ENCODE measurements around the gene LZTS3. TPM values are rescaled to one million over a fixed set of nuclear protein-coding genes. Genes with fewer than 3 reads are reported as not detected.

Gene LZTS3
- total RNA-seq, 1 donor from 2014 or later = 7.7 TPM

Other genes with a start within 250 kb of the LZTS3 start
- not detected in 2 replicates for gene GNRH2, start 129.9 kb downstream of the LZTS3 start, total RNA-seq
- gene MRPS26, start 127.5 kb downstream of the LZTS3 start, total RNA-seq = 28.8 and 32.1 TPM in 2 replicates
- not detected in 2 replicates for gene OXT, start 101.9 kb downstream of the LZTS3 start, total RNA-seq
- not detected in 2 replicates for gene AVP, start 88.8 kb downstream of the LZTS3 start, total RNA-seq
- gene FASTKD5, start 13.7 kb downstream of the LZTS3 start, total RNA-seq = 13.1 and 16.3 TPM in 2 replicates
- gene UBOX5, start 13.7 kb downstream of the LZTS3 start, total RNA-seq = 2.0 TPM in 2 replicates
- 22.2 and 44.0 TPM in 2 replicates for gene DDRGK1, start 31.1 kb upstream of the LZTS3 start, total RNA-seq
- 27.7 and 34.5 TPM in 2 replicates for gene ITPA, start 35.9 kb upstream of the LZTS3 start, total RNA-seq
- 5.2 and 23.8 TPM in 2 replicates for gene SLC4A11, start 65.6 kb upstream of the LZTS3 start, total RNA-seq
- 9.6 and 12.9 TPM in 2 replicates for gene DNAAF9, start 234.1 kb upstream of the LZTS3 start, total RNA-seq